ENCODE data around the gene ADGRA3.

ADGRA3 gene

DNA sequence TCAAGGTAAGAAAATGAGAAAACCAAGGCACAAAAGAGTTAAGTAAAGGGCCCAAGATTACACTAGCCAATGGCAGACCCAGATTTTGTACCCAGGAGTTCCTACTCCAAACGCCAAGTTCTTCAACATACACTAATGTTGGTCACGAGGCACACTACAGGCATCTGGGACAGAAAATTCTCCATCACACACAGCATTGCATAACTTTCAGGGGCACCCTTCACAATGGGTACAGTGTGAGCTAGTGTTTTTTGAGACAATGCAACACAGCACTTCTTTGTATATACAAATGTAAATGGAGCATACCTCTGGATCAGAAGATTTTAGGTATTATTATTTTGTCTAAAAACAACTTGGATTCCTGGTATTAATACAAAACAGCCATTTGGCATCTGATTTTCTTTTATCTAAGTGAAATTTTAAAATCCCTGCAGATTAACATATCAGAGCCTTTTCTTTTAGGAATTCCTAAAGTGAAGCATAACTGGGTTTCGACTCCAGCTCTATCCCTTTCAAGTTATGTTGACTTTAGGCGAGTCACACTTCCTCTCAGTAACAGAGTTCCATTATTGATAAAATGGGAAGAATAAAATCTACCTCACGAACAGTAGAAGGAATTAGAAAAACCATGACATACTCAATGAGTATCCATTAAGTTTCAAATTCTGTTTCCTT lies 41.1 kb downstream of the ADGRA3 start:
- DNase-seq (ENCODE audit: low read depth) = no peak
- TF ChIP-seq, protein P1, sequence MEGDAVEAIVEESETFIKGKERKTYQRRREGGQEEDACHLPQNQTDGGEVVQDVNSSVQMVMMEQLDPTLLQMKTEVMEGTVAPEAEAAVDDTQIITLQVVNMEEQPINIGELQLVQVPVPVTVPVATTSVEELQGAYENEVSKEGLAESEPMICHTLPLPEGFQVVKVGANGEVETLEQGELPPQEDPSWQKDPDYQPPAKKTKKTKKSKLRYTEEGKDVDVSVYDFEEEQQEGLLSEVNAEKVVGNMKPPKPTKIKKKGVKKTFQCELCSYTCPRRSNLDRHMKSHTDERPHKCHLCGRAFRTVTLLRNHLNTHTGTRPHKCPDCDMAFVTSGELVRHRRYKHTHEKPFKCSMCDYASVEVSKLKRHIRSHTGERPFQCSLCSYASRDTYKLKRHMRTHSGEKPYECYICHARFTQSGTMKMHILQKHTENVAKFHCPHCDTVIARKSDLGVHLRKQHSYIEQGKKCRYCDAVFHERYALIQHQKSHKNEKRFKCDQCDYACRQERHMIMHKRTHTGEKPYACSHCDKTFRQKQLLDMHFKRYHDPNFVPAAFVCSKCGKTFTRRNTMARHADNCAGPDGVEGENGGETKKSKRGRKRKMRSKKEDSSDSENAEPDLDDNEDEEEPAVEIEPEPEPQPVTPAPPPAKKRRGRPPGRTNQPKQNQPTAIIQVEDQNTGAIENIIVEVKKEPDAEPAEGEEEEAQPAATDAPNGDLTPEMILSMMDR (IDR thresholded peaks at IDR 0.05; ENCODE audit: insufficient read depth, low read depth, low read length, missing control alignments) = no peak
- no peak overlapping the region for H3K4me3 ChIP-seq (ENCODE audit: low read depth, low read length)

DNA sequence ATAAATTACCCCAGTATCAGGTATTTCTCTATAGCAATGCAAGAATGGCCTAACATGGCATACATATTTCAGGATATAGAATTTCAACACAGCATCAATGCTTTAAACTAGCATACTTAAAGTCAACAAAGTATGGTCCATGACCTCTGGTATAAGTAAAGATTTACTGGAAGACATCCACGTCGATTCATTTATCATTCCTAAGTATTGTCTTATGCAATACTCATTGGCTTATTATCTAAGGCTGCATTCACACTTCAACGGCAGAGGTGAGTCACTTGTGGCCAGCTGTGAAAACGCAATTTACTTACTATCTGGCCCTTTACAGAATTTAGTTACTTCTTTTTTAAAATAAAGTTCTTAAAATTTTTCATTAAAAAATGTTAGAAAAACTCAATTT lies 42.6 kb downstream of the ADGRA3 start:
- no peak overlapping the region for H3K4me3 ChIP-seq (ENCODE audit: low read depth, low read length)
- TF ChIP-seq, protein P1 (IDR thresholded peaks at IDR 0.05; ENCODE audit: insufficient read depth, low read depth, low read length, missing control alignments) = no peak
- DNase-seq (ENCODE audit: low read depth) = no peak

DNA sequence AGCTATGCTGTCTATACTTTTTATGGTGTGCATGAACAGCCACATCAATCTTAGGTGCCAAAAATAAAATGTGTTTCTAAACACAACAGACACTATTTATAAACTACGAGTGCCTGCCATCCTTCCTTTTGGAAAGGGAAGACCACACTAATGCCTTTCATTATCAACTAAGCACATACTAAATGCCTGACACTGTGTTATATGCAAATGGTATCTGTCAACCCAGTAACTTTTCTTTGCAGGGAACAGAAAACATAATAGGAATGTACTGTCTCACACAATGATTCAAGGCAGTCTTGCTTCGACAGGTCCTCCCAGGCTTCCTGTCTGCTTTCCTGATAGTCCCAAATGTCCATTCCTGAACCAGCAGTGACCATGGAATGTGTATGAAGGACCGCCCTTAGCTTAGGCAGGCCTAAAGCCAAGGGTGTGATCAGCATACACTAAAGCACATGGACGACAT lies 43.8 kb downstream of the ADGRA3 start:
- DNase-seq (ENCODE audit: low read depth) = no peak
- H3K4me3 ChIP-seq (ENCODE audit: low read depth, low read length) = no peak overlapping the region
- TF ChIP-seq, protein P1 (IDR thresholded peaks at IDR 0.05; ENCODE audit: insufficient read depth, low read depth, low read length, missing control alignments) = no peak

DNA sequence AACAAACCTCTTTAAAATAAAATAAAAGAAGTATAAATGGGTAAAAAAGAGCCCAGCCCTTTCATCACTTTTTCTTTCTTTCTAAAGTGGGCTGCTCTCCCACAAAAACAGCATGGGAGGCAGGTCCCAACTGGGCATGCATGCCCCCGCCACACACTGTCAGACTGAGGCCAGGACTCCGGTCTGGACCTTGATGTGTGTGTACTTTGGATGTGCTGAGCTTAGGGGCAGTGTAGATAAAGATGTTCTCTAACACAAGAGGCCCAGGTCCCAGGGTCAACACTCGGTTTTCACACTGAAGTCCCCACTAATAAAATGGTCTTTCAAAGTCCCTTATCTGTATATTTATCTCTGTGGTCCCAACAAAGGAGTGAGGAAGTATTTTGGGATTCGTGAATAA lies 44.4 kb downstream of the ADGRA3 start:
- no peak for DNase-seq (ENCODE audit: low read depth)
- TF ChIP-seq, protein P1 (IDR thresholded peaks at IDR 0.05; ENCODE audit: insufficient read depth, low read depth, low read length, missing control alignments) = no peak
- no peak overlapping the region for H3K4me3 ChIP-seq (ENCODE audit: low read depth, low read length)

DNA sequence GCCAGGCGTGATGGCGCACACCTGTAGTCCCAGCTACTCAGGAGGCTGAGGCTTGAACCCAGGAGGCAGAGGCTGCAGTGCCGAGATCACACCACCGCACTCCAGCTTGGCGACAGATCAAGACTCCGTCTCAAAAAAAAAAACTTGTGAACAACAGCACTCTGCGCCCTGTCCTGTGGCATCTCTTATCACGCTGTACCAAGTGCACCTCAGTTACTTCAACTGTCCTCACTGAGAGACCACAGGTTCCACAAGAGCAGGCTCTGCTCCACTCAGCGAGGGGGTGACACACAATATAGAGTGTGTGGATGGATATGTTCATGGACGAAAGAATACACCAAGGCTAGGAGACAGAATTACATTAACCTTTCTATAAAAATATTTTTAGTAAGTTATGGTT lies 49.3 kb downstream of the ADGRA3 start:
- TF ChIP-seq, protein P1 (IDR thresholded peaks at IDR 0.05; ENCODE audit: insufficient read depth, low read depth, low read length, missing control alignments) = no peak
- H3K4me3 ChIP-seq (ENCODE audit: low read depth, low read length) = no peak overlapping the region
- no peak for DNase-seq (ENCODE audit: low read depth)

DNA sequence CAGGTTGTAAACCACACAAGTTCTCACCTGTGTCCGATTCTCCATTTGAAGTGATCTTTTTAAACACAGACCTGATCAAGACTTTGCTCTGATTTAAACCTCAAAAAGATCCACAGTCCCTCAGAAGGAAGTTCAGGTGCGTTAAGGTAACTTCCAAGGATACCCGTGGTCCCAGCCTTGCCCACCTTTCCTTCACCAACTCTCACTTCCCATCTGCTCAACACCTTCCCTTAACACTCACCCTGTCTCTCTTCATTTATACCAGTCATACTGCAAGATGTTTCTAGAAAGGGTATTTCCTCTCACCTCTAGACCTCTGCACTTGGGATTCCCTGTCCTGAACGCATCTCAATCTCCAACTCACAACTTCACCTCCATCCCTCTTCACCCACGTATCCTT lies 49.9 kb downstream of the ADGRA3 start:
- DNase-seq (ENCODE audit: low read depth) = no peak
- no peak overlapping the region for H3K4me3 ChIP-seq (ENCODE audit: low read depth, low read length)
- TF ChIP-seq, protein P1 (IDR thresholded peaks at IDR 0.05; ENCODE audit: insufficient read depth, low read depth, low read length, missing control alignments) = no peak

DNA sequence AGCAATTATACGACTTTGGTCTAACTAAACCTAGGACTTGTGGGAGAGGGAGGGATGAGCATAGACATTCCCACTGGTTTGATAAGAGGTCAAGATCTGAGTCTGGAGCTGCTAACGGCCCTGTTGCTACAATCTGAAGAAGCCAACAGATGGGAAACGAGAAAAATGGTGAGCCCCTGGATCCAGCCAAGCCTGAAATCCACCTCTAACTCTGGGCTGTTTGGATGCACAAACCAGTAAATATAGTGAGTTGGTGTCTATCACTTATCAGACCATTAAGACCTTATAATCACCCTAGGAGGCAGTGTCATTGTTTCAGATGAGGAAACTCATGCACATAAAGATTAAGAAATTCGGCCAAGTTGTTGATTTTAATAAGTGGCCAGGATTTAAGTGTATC lies 50.5 kb downstream of the ADGRA3 start:
- TF ChIP-seq, protein P1 (IDR thresholded peaks at IDR 0.05; ENCODE audit: insufficient read depth, low read depth, low read length, missing control alignments) = no peak
- H3K4me3 ChIP-seq (ENCODE audit: low read depth, low read length) = no peak overlapping the region
- DNase-seq (ENCODE audit: low read depth) = no peak
